GM12891 (cell line): ENCODE measurements around the gene RHBDL1.

Experiments used
- POLR2AphosphoS5 ChIP-seq: IDR thresholded peaks from 2 replicates; pipeline ENCODE4 v1.6.1; 2011; ENCODE audit warnings: low read depth, low read length, control low read depth
- TAF1 ChIP-seq: IDR thresholded peaks from 2 replicates; pipeline ENCODE4 v1.6.1; 2011; ENCODE audit warnings: low read depth, low read length, control low read depth

GRCh38 chr16:627454-628239, 47.8 kb upstream of the RHBDL1 start:
- TF ChIP-seq TAF1: no peak
- TF ChIP-seq POLR2AphosphoS5: no peak
